HG03025 (cell line): ENCODE measurements around the gene TIMM10.

Source experiments
- ATAC-seq: cut with Tn5 transposase; IDR thresholded peaks from one replicate; pipeline ENCODE4 v1.9.1; 2021; ENCODE audit warnings: mild to moderate bottlenecking, moderate library complexity; ENCODE audit not compliant: unreplicated experiment, low FRiP score

TIMM10 gene

DNA sequence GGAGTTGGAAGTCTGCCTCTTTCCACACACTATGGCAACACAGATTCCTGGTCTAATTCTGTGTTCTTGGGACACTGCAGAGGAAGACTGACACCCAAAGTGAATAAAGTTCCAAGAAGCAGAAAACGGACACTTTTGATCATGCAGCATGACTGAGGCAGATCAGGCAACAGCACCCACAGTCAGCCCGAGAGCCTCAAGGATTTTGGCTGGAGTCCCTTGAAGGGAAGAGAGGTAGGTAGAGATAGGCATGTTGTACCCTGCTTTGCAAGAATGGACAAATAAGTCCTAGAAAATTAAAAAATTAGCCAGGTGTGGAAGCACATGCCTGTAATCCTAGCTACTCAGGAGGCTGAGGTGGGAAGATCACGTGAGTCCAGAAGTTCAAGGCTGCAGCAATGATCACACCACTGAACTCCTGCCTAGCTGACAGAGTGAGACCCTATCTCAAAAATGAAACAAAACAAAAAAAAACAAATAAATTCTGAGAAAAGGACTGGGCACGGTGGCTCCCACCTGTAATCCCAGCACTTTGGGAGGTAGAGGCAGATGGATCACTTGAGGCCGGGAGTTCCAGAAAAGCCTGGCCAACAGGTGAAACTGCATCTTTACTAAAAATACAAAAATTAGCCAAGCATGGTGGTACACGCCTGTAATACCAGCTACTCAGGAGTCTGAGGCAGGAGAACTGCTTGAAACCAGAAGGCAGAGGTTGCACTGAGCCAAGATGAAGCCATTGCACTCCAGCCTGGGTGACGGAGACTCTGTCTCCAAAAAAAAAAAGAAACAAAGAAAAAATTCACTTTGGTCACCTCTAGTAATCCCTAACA lies 22.0 kb downstream of the TIMM10 start:
- ATAC-seq, result no peak

DNA sequence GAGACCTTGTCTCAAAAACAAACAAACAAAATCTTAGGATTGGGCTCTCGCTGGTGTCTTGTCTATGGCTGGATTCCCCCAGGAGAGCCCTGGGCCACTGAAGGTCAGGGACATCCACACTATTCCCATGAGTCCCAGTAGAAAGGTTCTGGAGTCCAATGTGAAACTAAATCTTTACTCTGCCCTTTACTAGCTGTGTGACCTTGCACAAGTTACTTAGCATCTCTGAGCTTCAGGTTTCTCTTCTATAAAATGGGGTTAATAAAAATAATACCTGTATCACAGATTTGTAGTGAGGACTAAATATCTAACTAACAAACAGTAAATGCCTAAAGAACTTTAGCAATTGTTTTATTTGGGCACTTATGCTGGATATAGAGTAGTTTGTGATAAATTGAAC lies 24.0 kb downstream of the TIMM10 start:
- no peak for ATAC-seq

DNA sequence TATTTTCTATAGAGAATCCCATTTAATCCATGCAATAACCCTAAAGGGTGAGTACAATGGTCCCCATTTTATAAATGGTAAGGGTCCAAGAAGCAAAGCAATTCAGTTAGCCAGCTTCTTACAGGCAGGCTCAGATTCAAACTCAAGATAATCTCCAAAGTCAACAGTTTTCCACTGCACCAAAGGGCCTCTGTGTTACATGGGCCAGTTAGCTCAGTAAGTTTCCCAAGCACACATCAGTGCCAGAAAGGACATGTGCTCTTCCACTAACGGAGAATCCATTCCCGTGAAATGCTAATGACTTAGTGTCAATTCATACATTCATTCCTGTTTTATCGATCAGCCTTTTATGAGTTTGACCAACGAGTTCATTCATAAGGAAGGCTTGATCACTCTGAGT lies 26.0 kb downstream of the TIMM10 start:
- no peak for ATAC-seq

DNA sequence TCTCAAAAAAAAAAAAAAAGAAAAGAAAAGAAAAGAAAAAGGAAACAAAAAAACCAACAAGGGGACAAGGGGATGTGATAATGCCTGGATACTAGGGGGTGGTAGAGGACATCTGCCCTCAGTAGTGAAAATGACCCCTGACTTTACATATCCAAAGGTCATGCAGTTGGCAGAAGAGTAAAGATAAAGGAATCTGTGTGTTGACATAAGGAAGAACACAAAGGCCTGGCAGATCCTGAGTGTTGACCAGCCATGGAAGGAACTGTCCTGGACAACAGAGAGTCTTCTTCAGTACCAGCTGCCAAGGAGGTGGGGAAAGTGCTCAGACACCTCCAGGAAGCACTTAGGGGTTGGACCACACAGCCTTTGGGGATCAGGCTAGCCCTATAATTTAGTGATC lies 27.7 kb downstream of the TIMM10 start:
- ATAC-seq, result no peak

DNA sequence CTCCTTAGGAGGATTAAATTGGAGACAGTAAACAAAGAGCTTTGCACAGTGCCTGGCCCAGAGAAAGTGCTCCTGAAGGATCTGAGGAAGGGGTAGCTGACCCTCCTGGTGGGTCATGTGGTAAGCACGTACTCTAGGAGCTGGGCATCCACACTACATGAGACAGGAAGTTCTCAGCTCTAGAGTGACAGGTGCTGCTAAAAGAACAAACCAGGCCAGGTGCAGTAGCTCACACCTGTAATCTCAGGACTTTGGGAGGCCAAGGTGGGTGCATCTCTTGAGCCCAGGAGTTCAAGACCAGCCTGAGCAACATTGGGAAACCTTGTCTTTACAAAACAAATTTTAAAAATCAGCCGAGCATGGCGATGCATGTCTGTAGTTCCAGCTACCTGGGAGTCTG lies 28.2 kb downstream of the TIMM10 start:
- no peak for ATAC-seq

DNA sequence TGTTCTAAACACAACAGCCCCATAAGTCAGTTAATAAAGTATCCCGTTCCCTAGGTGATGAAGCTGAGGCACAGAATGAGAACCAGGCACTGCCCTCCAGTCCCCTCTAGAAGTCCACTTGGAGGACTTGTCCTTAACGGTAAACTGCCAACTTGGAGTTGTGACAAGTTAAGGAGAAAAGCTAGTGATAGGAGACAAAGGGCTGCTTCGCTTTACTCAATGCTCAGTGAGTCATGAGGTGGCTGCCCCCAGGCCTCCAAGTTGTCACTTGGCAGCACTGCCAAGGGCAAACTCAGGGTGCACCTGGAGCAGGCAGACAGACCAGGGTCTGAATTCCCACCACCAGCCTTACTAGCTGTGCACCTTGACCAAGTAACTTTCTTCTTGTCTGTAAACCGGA lies 28.6 kb downstream of the TIMM10 start:
- ATAC-seq, result no peak

DNA sequence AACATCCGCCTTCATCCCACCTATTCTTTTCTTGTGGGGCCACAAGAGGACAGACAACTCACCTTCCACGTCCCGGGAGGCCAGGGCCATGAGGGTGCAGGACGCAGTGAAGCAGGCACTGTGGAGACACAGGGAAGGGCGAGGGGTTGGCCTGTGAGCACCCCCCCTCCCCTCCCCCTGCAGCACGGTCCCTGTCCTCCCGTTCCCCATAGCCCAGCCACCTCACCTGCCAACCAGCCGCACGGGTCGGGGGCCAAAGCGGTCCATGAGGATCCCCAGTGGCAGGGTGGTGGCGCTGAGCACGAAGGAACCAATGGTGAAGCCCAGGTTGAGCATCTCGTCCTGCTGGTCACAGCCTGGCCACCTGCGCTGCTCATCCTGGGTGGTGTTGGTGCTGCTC lies 29.6 kb downstream of the TIMM10 start:
- ATAC-seq, result no peak

DNA sequence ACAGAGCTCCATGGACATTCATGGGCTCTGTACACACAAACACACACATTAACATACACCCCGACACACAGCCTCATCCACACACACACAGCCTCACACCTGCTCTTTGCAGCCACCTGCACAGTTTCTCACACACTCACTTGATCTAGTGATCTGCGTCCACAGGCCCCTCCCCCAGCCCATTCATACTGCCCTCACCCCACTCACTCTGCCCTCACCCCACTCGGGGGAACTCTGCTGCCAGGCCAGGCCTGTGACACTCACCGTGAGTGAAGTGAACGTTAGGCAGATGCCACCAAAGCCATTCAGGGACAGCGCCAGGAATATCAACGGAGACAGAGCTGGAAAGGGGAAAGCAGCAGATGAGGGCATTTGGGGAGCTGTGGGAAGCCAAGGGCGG lies 30.0 kb downstream of the TIMM10 start:
- no peak for ATAC-seq

DNA sequence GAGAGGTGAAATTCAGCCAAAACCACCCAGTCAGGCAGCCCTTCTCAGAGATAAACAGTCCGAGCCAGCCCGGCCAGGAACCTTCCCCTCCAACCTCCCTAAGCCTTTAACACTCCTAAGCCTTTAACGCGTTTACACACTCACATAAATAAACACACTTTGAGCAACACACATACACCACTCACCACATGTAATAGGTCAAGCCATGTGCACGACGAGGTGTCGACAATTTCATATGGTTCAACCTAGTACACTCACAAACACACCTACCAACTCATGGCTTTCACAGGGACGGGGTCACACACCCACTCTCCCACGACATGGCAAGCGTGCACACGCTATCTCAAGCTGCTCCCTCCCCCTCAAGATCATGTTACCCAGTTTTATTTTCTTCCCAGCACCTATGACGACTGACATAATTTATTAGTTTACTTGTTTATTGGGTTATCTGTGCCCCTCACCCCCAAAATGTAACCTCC lies 30.5 kb downstream of the TIMM10 start:
- ATAC-seq, result peak; percentile 6

DNA sequence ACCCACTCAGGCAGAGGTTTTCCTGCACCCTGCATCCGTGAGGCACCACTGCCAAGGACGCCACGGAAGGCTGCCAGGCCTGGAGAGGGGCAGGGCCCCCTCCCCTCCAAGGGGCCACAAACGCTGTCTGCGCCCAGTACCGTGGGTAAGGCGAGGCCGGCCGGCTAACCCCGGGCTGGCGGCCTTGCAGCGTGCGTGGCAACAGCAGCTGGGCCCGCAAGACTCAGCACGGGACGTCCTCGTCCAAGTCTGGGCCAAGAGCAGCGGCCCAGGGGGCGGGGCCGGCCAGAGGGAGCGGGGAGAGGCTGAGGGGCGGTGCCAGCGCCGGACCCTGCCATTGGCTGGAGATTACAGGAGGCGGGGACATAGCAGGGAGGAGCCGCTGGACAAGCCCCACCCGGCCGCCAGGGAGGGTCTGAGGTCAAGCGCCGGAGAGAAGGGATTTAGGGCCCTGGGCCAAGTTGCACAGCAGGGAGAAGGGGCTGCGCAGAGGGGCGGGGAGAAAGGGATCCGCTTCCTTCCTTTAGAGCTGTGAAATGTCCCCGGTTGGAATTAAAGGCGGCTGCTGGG lies 31.1 kb downstream of the TIMM10 start:
- ATAC-seq, result peak; percentile 99

DNA sequence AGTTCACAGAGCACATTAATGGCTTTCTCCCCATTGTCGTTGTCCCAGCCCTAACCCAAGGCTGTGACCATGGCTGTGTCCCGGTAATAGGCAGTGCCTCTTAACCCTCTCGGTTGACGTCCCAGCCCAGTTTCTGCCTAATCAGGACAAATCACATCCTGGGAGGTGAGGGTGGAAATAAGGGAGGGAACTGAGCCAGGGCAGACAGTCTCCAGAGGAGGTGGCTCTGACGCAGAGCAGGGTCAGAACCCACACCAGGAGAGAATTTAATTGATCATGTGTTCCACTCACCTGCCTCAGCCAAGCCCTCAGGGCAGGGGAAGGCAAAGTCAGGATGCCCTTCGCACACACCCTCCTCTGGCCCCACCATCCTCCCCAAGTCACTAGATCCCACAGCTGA lies 32.0 kb downstream of the TIMM10 start:
- no peak for ATAC-seq

DNA sequence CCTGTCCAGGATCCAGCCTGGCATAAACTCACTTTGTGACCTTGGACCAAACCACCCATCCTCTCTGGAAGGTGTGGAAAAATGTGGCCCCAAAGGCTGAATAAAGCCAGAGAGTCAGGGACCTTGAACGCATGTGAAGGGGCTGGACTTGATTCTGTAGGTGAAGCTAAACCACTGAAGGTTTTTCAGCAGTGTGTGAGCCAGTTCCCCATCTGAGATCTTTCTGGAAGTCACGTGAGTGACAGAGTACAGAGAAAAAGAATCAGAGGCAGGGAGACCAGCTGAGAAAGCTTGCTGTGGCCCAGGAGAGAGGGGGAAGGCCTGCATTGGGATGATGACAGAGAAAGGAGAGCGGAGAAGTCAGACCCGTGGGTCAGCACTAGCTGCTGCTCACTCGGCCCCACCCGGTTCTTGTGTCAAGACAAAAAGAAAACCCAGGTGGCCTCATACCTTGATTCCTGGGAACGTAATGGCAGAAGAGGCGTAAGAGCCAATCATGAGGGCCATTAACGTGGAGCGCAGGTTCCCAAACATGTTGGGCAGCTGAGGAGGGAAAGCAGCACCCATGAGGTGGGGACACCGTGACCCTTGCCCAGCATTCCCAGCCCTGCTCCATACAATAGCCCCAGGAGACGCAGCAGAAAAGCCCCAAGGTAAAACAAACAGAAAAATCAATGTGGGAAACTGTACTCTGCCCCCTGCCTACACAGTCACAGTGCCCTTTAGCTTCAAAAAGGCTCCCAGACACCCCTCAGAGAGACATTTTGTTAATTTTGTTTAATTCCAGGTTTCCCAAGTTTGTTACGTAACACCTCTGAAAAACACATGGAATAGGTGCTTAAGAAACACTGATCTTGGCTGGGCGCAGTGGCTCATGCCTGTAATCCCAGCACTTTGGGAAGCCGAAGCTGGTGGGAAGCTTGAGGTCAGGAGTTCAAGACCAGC lies 33.0 kb downstream of the TIMM10 start:
- ATAC-seq, result no peak

DNA sequence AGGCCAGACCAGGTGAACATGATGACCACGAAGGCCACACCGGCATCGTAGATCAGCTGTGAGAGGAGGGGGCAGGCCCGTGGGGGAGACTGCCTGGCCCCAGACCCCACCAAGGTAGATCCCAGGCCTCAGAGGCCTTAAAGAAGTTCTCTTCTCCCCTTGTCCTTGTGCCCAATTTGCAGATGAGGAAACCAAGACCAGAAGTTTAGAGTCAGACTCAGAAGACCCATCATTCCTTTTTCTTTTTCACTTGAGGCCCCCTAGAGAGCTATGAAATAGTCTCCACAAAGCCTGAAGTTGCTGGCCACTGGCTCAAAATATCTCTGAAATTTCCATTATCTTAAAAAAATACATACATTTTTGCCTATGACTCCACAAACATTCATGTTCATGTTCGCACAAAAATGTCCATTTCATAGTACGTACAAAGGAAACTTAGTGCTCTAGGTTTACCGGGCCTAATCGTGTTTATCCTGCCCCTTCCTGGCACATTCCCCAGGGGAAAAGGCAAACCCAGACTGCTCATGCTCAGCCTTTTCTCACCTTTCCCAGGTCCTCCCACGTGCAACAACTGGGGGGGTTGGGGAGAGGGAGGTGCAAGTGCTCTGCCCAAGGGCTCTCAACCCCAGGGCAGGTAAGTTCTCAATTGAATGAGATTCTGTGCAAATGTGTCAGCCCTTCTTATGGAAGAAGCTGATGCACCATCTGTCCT lies 34.3 kb downstream of the TIMM10 start:
- no peak for ATAC-seq

DNA sequence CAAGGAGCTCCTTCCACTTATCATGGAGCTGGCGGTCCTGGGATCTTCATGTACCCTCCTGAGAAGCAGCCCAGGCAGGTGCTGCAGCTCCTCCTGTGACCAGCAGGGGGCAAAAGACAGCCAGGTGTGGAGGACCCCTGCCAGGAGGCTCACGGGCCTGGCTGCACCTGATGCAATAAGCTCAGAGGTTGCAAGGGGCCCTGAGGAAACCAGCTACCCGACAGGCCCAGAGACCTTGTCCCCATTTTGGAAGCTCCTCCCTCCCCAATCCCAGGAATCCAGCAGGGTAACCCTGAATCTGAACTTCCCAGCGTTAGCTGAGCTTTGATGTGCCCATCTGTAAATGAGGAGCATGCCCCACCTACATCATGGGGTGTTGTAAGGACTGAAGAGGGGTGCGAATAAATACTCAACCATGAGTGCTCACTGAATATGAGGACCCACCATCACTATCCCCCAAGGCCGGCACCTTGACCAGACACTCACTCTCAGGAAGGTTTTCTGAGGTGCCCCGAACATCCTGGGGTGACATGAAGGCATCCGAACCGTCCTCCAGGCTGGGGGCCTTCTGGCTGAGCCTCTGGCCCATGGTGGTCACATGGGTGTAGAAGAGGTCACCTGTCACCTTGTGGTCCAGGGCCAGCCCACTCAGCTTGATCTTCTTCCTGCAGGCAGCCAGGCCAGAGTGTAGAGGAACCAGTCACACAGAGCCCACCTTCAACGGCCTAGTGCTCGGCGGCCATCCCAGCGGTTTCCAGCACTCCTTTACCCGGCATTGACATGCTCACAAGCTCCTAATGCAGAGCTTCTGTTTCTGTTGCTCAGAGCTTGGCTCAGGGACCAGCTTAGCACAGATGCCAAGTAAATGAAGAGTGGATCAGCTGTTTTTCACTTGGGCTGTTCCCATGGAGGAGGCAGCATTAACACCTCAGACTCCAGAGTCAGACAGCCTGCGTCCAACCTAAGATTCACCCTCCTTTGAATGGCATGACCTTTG lies 36.7 kb downstream of the TIMM10 start:
- ATAC-seq, result peak; percentile 69

DNA sequence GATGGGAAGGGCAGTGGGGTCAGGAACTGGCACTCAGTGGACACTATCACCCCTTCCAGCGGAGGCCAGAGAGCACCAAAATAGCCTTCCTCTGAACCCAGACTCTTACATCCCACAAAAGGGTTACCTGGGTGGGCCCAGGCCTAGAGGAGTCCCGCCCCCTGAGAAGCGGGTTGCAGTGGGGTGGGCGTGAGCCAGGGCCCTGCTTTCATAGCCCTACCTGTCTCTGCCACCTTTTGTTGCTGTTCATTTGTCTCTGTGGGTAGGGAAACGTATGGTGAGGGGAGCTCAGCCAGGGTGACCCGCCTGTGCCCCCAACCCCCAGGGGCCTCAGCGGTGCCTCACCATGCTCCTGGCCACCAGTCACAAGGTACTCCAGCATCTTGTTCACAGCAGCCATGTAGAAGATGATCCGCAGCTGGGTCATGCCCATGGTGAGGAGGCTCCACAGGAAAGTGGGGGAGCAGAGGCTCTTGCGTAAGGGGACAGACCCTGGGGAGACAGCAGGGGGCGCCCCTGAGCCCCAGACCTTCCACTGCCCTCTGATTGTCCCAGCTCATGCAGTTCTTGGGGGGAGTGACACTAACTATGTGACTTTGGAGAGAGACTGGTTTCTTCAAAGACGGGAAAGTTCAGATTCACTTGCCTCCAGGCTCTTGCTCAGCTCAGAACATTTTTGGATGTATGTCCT lies 39.0 kb downstream of the TIMM10 start:
- ATAC-seq, result no peak

DNA sequence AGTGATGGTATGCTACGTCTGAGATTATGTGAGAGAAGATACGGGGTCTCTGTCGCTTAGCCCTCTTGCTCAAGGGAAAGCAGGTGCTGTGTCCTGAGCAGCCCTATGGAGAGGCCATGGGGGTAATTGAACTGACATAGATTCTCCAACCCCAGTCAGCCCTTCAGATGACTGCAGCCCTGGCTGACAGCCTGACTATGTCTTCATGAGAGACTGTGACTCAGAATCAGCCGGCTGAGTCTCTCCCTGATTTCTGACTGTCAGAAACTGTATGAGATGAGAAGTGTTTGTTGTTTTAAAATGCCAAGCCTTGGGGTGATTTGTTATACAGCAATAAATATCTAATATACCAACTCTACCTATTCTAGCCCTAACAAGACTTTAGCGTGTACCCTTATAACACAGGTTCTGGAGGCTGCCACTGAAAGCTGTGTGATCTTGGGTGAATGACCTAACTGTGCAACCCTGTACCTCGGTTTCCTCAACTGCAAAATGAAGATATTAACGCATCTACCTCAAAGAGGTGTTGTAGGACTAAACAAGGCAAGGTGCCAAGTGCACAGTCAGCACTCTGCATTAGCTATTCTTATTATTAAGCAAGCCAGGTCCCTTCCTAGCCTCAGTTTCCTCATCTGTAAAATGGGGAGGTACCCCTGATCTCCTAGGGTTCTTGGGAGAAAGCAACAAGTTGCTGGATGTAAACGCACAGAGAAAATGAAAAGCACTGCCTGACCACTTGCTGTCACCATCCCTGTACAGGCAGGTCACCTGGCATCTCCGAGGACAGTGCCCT lies 39.9 kb downstream of the TIMM10 start:
- no peak for ATAC-seq

DNA sequence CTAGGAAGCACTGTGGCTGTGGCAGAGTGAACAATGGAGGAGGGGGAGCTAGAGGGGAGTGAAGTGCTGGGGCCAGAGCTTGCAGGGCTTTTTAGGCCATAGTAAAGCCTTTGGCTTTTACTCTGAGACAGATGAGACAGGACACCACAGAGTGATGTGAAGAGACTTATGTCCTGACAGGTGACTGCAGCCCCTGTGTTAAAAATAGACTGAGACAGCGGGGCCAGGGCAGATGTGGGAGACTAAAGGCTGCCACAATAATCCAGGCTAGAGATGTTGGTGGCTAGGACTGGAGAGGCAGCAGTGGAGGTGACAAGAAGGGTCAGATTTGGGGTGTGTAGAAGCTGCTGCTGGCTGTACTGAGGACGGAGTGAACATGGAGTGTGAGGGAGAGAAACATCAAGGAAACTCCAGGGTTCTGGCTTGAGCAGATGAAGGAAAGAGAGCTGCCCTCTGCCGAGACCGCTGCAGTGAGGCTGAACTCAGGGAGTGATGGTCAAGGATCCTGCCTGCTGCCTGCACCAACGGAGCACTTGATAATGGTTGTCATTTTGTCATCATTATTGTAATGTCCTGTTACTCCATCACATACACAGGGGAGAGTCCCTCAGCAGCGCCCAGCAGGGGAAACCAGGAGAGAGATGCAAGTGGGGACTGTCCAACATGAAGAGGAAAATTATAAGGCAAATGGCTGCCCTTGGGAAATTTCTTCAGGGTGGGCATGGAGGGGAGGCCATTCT lies 42.5 kb downstream of the TIMM10 start:
- no peak for ATAC-seq
